UCSD-AML1 (cell line): ENCODE results near the gene ARMC5.

Source experiments
- DNase-seq: peaks from one replicate; lab custom pipeline; 2025; ENCODE audit not compliant: unreplicated experiment; lab: John Stamatoyannopoulos, UW

The ARMC5 gene

DNA sequence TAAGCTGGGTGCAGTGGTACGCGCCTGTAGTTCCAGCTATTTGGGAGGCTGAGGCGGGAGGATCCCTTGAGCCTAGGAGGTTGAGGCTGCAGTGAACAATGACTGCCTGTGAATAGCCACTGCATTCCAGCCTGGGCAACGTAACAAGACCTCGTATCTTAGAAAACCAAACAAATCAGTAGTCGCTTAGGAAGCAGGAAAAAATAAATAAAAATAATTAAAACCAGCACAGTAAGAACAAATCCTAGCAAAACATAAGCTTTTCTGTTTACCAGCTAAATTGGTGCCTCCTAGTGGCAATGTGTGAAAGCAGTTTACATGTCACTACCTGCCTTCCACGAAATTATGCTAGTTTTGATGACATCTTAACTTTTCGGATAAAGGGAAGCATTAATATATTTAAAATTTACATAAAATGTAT is 1.3 kb downstream of the ARMC5 start:
- DNase-seq = no peak

DNA sequence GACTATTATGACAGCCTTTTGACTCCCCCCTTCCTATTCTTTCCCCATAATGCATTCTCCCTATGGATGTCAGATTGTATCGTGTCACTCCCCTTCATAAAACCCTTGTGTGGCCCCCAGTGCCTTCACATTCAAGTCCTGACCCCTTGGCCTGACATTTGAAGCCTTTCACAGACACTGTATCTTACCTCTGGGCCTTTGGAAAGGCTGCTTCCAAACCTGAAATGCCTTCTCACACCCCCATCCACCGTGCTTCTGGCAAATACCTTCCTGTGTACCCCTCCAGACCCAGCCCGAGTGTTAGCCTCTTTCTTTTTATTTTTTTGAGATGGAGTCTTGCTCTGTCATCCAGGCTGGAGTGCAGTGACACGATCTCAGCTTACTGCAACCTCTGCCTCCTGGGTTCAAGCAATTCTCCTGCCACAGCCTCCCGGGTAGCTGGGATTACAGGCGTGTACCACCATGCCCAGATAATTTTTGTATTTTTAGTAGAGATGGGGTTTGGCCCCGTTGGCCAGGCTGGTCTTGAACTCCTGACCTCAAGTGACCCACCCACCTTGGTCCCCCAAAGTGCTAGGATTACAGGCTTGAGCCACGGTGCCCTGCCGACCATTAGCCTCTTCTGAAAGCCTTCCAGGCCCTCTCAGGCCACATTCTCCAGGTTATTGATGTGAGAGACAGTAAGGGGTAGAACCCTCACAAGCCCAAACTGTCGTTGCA is 2.1 kb downstream of the ARMC5 start:
- DNase-seq = no peak

DNA sequence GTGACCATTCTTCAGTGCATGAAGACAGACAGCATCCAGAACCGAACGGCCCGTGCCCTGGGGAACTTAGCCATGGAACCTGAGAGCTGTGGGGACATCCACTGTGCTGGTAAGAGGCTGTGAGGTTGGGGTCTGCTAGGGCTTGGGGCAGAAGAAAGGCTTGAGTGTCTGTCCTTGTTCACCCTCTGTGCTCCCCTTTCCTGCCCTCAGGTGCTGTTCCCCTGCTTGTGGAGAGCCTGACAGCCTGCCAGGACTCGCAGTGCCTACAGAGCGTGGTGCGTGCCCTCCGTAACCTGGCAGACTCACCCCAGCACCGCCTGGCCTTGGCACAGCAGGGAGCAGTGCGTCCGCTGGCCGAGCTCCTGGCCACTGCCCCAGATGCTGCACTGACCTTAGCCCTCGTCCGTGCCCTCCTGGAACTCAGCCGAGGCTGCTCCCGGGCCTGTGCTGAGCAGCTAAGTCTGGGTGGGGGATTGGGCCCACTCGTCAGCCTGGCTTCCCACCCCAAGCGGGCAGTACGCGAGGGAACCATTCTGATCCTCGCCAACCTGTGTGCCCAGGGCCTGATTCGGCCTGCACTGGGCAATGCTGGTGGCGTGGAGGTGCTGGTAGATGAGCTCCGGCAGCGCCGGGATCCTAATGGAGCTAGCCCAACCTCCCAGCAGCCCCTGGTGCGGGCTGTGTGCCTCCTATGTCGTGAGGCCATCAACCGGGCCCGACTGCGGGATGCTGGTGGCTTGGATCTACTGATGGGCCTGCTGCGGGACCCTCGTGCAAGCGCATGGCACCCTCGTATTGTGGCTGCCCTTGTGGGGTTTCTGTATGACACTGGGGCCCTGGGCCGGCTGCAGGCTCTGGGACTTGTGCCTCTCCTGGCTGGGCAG is 2.9 kb downstream of the ARMC5 start:
- DNase-seq = no peak

DNA sequence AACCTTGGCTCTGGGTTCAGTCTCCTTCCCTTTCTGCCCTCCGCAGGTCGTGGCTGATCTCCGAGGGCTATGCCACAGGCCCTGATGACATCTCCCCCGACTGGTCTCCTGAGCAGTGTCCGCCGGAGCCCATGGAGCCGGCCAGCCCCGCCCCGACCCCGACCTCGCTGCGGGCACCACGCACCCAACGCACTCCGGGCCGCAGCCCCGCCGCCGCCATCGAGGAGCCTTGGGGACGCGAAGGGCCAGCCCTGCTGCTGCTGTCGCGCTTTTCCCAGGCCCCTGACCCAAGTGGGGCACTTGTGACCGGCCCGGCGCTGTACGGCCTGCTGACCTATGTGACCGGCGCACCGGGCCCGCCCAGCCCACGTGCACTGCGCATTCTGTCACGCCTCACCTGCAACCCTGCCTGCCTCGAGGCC is 5.1 kb downstream of the ARMC5 start:
- DNase-seq = no peak

DNA sequence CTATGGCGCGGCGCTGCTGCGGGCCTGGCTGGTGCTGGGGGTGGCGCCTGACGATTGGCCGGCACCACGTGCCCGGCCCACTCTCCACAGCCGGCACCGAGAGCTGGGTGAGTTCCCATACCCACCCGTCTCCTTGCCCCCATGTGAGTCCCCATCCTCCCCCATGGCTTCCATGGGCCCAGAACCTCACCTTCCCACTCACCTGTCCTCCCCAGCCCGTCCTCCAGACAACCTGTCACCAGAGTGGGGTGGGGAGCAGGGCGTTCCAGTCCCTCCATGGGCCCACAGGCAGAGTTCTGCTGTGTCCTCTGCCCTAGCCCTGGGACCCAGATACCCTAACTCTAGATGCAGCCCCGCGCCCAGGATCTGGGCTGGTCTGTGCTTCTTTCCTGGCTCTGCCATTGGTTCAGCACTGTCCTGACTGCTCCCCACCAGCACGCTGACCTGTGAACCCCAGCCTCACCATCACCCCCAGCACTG is 5.5 kb downstream of the ARMC5 start:
- no peak for DNase-seq

DNA sequence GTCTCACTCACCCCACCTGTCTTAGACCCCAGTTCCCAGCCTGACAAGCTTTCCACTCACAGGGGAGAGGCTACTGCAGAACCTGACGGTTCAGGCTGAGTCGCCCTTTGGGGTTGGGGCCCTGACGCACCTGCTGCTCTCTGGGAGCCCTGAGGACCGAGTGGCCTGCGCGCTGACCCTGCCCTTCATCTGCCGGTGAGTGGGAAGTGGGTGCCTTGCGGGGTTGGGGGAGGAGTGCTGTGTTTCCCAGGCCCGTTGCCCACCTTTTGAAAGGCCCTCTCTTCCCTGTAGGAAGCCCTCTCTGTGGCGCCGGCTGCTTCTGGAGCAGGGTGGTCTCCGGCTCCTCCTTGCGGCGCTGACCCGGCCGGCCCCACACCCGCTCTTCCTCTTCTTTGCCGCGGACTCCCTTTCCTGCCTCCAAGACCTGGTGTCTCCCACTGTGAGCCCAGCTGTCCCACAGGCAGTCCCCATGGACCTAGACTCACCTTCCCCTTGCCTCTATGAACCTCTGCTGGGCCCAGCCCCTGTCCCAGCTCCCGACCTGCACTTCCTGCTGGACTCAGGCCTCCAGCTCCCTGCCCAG is 6.6 kb downstream of the ARMC5 start:
- DNase-seq = no peak

DNA sequence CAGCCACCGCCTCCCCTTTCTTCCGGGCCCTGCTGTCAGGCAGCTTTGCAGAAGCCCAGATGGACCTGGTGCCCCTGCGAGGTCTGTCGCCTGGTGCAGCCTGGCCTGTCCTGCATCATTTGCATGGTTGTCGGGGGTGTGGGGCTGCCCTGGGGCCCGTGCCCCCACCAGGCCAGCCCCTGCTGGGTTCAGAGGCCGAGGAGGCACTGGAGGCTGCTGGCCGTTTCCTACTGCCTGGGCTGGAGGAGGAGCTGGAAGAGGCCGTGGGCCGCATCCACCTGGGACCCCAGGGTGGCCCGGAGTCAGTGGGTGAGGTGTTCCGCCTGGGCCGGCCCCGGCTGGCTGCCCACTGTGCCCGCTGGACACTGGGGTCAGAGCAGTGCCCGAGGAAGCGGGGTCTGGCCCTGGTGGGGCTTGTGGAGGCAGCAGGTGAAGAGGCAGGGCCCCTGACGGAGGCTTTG is 7.1 kb downstream of the ARMC5 start:
- DNase-seq = no peak

DNA sequence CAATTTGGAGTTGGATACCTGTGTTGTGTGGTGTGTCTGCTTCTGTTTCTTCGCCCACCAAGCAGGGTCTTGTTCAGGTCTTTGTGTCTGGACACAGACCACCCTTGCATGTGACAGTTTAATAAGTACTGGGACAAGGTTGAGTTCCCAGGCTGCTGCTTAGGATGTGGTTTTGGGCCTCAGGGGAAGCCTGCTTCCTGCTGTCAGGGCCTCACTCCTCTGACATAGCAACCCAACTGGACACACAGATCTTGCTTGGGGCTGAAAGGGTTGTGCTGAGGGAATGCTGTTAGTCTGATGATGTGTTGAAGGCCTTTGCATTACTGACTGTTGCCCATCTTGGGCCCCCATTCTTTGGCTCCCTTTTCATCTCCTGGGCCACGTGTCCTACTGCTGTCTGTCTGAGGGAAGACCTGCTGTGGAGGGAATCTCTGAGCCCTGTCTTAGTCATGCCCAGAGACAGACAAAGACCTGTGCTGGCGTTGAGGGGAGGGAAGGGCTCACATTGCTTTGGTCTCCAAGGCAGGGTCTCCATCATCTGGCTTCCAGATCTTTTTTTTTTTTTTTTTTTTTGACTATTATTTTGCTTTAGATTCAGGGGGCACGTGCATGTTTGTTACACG is 8.0 kb downstream of the ARMC5 start:
- peak; percentile 76 for DNase-seq

DNA sequence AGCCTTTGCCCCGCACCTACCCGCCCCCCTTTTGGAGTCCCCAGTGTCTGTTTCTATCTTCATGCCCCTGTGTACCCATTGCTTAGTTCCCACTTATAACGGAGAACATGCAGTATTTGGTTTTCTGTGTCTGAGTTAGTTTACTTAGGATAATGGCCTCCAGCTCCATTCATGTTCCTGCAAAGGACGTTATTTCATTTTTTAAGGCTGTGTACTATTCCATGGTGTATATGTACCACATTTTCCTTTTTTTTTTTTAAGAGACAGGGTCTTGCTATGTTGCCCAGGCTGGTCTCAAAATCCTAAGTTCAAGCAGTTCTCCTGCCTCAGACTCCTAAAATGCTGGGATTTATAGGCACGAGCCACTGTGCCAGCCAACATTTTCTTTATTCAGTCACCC is 8.6 kb downstream of the ARMC5 start:
- no peak for DNase-seq

DNA sequence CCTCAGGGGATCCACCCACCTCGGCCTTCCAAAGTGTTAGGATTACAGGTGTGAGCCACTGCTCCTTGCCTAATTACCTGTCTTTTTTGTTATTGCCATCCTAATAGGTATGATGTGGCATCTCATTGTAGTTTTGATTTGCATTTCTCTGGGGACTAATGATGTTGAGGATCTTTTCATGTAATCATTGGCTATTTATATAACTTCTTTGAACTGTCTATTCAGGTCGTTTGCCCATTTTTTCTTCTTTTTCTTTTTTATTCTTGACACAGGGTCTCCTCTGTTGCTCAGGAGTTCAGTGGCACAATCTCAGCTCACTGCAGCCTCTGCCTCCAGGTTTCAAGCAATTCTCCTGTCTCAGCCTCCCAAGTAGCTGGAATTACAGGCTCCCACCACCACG is 11.3 kb downstream of the ARMC5 start:
- no peak for DNase-seq

DNA sequence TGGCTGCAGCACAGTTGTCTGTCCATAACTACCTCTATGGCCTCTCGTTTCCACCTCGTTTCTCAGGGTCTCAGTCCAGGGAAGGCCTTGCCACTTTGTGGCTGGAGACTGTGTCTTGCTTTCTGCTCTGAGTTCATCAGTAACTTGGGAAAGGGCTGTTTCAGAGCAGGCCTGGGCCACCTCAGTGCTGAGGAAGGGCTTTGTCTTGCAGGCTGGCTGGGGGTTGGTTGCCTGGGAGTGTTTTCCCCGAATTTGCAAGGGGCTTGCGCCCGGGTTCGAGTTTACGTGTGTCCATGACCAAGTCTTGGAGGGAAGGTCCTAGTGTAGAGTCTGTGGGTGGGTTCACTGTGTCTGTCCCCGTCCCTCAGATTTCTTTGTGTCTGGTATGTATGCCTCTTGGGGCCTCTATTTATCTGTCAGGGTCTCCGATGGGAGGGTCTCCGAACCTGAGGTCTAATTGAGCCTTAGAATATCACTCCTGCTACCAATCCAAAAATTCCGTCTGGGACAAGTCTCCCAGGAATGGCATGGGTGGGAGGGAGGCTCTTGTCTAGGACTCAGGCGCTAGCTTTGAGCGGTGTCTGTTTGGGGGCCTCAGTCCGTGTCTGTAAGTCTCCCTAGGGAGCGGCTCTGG is 12.1 kb downstream of the ARMC5 start:
- DNase-seq = no peak

DNA sequence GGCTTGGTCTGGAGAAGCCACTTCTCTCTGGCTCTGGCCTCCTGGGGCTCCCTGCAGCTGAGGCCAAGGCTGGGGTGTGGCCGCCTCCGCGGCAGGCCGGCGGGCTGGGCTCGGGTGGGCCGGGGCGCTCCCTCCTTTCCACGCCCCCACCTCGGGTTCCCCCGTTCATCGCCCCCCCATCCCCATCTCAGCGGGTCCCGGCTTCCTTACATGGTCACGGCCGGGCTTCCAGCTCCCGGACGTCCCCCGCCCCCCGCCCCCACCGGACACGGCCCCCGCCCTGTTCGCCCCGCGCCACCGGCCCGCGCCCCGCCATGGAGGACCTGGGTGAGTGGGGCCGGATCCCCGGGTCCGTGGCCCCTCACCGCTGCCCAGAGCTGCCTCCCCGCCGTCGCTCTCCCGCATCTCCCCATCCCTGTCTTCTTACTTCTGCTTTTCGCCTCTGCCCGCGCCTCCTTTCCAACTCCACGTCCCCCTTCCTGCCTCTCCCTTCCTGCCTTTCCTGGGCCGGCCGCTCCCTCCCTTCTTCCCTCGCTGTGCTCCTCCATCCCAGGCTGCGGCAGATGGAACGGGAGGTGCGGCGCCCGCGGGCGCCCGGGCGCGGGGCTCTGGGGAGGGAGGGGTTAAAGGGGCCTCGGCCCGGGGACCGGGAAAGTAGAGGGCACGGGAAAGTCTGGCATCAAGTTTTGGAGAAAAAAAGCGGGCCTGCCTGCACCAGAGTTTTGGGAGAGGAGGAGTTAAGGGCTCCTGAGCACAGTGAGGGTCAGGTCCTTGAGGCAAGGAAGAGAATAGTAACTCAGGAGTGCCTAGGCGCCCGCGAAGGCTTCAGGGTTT is 12.8 kb downstream of the ARMC5 start, which contains the start of gene TGFB1I1:
Gene TGFB1I1 (plus strand): TSS at position 278 of the 834 bp plus-strand sequence. CDS start 37 bp downstream, at position 315.
- DNase-seq = no peak

DNA sequence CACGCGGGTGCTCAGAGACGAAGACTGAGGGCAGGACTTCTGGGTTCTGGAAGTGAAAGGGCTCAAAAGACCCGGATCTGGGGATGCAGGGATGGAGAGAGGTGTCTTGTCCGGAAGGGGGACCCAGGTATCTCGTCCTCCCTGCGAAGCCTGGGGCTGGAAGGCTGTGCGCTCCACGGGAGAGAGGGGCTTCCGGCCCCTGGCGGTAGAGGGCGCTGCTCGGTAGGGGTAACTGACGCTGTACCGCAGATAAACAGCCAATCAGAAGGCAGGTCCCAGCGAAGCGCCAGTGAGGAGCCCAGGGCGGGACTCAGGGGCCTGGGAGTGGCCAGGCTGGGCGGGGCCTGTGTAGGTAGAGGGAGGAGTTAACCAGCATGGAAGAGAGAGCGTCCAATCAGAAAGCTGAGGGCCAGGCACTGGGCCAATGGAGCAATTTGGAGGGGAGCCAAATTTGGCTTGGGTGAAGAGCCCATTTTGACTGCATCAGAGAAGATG is 13.5 kb downstream of the ARMC5 start:
- DNase-seq = no peak

DNA sequence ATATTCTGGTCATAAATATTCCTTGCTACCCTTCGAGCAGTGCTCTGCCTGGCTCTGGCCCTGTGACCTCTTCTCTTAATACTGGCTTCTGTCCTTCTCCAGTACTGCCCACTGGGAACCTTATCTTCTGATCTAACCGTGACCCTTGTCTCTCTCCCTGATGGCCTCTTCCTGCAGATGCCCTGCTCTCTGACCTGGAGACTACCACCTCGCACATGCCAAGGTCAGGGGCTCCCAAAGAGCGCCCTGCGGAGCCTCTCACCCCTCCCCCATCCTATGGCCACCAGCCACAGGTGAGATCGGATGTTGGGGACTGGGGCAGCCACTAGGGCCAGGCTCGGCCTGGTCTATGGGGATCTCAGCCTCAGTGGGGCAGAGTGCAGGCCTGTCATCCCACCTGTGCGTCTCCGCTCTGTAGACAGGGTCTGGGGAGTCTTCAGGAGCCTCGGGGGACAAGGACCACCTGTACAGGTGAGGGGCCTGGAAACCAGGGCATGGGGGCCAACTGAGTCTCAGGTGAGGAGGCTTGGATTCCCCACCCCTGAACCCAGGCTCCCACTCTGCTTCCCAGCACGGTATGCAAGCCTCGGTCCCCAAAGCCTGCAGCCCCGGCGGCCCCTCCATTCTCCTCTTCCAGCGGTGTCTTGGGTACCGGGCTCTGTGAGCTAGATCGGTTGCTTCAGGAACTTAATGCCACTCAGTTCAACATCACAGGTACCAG is 14.1 kb downstream of the ARMC5 start:
- DNase-seq = no peak

DNA sequence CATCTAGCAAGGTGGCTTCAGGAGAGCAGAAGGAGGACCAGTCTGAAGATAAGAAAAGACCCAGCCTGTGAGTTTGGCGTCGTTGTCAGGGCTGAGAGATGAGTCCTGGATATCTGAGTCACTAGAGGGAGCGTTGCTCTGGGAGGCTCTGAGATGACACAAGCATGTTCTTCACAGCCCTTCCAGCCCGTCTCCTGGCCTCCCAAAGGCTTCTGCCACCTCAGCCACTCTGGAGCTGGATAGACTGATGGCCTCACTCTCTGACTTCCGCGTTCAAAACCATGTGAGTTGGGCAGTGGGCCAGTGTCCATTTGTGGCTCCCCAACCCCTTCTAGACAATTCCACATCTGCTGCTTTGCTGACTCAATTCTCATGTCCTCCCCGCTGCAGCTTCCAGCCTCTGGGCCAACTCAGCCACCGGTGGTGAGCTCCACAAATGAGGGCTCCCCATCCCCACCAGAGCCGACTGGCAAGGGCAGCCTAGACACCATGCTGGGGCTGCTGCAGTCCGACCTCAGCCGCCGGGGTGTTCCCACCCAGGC is 14.9 kb downstream of the ARMC5 start:
- no peak for DNase-seq

DNA sequence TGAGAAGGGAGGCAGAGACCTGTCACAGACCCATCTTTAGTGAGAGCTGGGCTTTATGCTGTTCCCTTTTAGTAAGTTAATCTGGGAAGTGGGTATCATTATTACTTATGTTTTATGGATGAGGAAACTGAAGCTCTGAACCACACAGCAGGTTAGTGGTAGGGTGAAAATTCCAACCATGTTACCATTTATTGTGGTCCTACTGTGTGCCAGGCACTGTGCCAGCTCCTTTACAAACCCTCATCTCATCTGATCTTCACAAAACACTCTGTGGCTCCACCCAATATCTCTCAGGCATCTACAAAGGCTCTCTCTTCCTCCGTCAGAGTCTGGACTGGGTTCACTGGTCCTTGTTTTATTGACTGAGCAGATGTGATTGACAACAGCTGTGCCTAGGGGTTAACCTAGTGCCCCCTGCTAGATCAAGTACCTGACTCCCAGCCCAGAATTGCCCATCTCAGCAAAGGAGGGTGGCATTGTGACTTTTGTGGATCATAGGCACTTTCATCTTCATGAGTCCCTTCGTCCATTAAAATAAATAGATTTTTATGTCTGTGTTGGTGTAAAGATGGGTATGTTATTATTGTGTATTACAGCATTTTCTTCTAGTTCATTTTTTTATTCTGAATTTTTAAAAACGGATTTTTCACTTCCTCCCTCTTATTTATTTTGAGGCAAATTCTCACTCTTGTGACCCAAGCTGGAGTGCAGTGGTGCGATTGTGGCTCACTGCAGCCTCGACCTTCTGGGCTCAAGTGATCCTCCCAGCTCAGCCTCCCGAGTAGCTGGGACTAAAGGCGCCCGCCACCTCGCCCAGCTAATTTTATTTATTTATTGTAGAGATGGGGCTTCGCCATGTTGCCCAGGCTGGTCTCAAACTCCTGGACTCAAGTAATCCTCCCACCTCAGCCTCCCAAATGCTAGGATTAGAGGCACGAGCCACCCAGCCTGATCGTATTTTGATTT is 15.8 kb downstream of the ARMC5 start:
- DNase-seq = no peak

DNA sequence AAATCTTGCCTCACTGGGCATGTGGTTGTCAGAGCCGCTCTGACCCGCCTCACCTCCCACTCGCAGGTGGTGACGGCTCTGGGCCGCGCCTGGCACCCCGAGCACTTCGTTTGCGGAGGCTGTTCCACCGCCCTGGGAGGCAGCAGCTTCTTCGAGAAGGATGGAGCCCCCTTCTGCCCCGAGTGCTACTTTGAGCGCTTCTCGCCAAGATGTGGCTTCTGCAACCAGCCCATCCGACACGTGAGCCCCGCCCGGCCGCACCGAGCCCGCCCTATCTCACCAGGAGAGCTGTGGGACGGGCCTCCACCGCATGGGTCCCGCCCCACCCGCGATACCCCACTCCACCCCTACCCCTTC is 16.6 kb downstream of the ARMC5 start:
- DNase-seq = no peak
